ENCODE data around the gene TRIM9.

Gene TRIM9

GRCh38 chr14:51092965-51093364 lies 1.9 kb downstream of the TRIM9 start:
- DNase-seq: no peak

GRCh38 chr14:51089278-51089677 lies 5.6 kb downstream of the TRIM9 start:
- no peak for DNase-seq

GRCh38 chr14:51087031-51087441 lies 7.9 kb downstream of the TRIM9 start:
- DNase-seq: no peak

DNA sequence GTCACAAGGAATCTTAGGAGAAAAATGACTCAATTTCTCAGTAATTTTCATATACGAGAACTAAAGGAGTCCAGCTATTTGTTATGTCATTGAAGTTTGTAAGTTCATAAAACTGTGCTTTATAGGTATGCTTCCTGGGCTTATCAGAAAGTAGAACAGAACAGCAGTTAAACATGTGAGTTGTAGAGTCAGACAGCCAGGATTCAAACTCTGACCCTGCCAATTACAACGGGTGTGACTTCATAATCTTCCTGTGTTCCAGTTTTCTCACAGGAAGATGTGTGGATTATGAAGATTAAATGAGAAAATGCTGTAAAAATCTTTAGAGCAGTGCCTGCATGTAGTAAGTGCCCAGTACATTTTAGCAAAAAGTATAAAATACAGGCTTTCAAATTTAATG lies 8.9 kb downstream of the TRIM9 start:
- DNase-seq: no peak

- no peak for DNase-seq
These were observed 9.9 kb downstream of the TRIM9 start for GRCh38 chr14:51084962-51085361.

- no peak for DNase-seq
These were observed 10.4 kb downstream of the TRIM9 start for GRCh38 chr14:51084507-51084906.

DNA sequence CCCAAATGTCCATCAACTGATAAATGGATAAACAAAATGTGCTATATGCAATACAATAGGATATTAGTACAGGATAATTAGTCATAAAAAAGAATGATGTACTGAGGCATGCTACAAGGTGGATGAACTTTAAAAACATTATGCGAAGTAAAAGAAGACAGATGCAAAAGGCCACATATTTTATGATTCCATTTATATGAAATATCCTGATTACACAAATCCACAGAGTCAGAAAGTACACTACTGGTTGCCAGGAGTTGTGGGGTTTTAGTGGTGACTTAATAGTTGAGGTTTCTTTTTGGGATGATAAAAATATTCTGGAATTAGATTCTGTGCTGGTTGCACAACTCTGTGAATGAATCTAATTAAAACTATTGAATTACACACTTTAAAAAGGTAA lies 12.6 kb downstream of the TRIM9 start:
- DNase-seq: no peak

GRCh38 chr14:51081712-51082111 lies 13.2 kb downstream of the TRIM9 start:
- DNase-seq: no peak

GRCh38 chr14:51081209-51081608 lies 13.7 kb downstream of the TRIM9 start:
- DNase-seq: no peak

DNA sequence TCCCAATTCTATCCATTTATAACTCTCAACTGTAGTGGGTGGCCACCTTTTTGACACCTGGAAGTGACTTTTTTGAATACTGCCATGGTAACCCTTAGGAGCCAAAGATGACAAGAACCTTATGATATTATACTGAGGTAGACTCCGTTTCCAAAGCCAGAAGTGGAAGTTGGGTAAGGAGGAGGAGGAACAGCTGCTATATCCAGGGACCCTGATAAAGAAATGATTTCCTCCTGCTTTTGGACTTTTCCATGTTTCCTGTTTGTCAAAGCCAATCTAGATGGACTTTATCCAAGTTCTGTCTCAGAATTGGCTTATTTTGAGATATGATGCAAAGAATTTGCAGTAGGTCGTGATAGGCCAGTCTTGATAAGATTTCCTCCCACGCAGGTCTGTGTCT lies 14.3 kb downstream of the TRIM9 start:
- DNase-seq: no peak

DNA sequence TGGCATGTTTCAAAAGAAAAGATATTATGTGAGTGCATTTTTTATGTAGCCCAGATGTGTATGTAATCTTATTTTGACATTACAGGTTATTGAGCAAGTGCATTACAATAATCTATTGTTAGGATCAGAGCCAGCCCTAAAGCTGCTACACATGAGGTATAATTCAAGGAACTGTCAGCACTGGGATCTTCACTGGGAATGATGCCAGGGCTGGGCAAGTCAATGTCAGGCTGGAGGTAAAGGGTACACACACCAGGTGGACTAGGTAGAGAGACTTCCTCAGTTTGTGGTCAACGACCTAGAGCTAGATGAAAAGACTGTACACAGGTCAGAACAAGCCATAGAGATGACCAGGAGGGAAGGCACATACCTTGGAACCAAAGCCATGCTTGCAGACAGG lies 15.4 kb downstream of the TRIM9 start:
- no peak for DNase-seq

DNA sequence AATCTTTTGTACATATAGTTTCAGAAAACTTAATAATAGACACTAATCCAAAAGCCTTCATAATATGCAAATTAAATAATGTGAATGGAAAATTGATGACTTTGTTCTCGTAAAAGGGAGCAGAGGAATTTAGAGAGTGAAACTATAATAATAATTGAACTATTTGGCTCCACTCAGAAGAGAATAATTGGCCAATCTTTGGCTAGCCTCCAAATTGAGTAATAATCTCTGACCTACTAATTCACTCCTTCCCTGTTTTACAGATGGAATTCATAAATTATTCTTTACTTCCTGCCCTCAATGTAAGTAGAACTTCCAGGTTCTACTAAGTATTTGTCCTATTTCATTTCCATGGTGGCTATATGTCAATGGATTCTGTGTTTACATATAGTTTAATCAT lies 15.8 kb downstream of the TRIM9 start:
- no peak for DNase-seq

GRCh38 chr14:51074701-51075385 lies 20.1 kb downstream of the TRIM9 start:
- no peak for DNase-seq

DNA sequence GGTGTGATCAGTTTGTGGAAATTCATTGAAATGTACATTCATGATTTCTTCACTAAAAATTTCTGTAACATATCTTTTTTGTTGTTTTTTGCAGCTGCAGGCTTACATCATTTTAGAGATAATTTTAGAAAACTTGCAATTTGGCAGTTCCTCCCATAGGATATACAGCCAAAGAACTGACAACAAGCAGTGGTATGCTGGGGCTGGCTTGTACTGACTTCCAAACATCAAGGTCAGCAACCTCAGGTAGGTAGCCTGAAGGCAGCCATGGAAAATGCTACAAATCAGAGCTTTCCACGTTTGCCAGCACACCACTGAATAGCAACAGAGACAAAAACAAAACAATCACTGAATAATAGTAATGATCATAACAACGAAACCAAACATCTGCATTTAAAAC lies 21.2 kb downstream of the TRIM9 start:
- DNase-seq: no peak

- no peak for DNase-seq
These were observed 21.9 kb downstream of the TRIM9 start for GRCh38 chr14:51072976-51073375.

GRCh38 chr14:51071857-51072256 lies 23.0 kb downstream of the TRIM9 start:
- DNase-seq: no peak

- DNase-seq: no peak
These were observed 24.2 kb downstream of the TRIM9 start for GRCh38 chr14:51070726-51071125.

- no peak for DNase-seq
These were observed 25.9 kb downstream of the TRIM9 start for GRCh38 chr14:51069055-51069454.

GRCh38 chr14:51068268-51068667 lies 26.6 kb downstream of the TRIM9 start:
- DNase-seq: no peak

GRCh38 chr14:51067295-51067694 lies 27.6 kb downstream of the TRIM9 start:
- DNase-seq: no peak

- no peak for DNase-seq
These were observed 28.3 kb downstream of the TRIM9 start for GRCh38 chr14:51066576-51066975.

- no peak for DNase-seq
These were observed 35.9 kb downstream of the TRIM9 start for GRCh38 chr14:51059032-51059431.

DNA sequence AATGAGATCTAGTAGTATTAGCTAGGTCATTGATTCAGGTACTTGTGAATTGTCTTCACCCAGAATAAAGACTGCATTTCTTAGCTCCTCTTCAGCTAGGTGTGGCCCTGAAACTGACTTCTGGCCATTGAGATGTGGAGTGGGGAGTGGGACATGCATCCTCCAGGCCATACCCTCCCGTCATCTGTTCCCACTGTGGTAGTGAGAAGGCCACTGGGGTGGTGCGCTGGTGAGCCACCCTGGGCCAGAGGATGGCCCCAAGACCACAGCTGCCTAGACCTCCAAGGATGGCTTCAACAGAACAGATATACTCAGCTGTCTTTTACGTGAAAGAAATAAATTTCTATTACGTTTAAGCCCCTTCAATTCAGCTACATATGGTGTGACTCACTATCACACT lies 36.5 kb downstream of the TRIM9 start:
- DNase-seq: no peak

- no peak for DNase-seq
These were observed 38.5 kb downstream of the TRIM9 start for GRCh38 chr14:51056421-51056820.

DNA sequence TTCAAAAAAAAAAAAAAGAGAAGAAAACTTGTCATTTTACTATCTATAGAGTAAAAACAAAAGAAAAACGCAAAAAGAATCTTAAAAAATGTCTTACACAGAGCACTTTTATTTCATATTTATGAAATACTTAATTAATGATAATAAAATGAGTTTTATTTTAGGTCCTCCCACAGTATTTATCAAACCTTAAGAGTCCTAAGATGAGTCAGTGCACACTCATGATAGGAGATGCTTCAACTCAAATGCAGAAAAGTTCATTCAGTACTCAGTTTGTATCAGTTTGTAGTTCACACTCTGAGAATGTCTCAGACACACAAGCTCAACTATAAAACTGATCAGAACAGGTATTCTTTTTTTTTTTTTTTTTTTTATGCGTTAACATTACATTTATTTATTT lies 41.7 kb downstream of the TRIM9 start:
- DNase-seq: no peak

DNA sequence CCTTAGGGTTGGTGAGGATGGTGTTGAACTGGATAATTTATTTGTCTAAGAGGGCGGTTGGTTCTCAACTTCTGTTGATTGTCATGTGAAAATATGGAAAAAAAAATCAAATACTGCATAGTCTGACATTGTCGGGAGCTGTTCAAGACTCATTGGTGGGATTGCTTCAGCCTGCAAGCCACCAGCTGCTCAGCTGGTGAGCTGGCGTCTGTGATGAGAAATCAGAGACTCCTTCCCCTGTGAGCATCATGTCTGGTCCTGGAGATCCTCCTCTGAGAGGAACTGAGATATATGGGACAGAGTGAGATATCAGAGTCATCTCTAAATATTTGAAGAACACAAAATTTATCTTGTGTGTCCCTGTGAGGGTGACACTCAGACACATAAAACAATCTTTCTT lies 49.9 kb downstream of the TRIM9 start:
- DNase-seq: no peak

Data from activated CD4-positive, CD25-positive, alpha-beta regulatory T cell treated with anti-CD3 and anti-CD28 coated beads, Interleukin-2, amount 50 U/mL, for 72 hours (primary cell).